ENCODE results near the gene USP12.

- TF ChIP-seq, protein P1, sequence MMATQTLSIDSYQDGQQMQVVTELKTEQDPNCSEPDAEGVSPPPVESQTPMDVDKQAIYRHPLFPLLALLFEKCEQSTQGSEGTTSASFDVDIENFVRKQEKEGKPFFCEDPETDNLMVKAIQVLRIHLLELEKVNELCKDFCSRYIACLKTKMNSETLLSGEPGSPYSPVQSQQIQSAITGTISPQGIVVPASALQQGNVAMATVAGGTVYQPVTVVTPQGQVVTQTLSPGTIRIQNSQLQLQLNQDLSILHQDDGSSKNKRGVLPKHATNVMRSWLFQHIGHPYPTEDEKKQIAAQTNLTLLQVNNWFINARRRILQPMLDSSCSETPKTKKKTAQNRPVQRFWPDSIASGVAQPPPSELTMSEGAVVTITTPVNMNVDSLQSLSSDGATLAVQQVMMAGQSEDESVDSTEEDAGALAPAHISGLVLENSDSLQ (IDR thresholded peaks at IDR 0.05): no peak
- TF ChIP-seq BHLHE40 (IDR thresholded peaks at IDR 0.05; ENCODE audit: borderline replicate concordance) (no peak), FOXA1 (IDR thresholded peaks at IDR 0.05) (no peak), FOXM1 (IDR thresholded peaks at IDR 0.05; ENCODE audit: borderline replicate concordance) (no peak), L3MBTL2 (conservative IDR thresholded peaks at IDR 0.05) (no peak), SP1 (IDR thresholded peaks at IDR 0.05) (no peak), SUZ12 (IDR thresholded peaks at IDR 0.05) (no peak), ELF4 (IDR thresholded peaks at IDR 0.05) (no peak), ARNT (IDR thresholded peaks at IDR 0.05) (no peak), NFRKB (IDR thresholded peaks at IDR 0.05) (no peak), TARDBP (IDR thresholded peaks at IDR 0.05) (no peak), FOXK2 (IDR thresholded peaks at IDR 0.05) (no peak)
Measured at GRCh38 chr13:27189192-27189591, 17.6 kb upstream of the USP12 start.

Measured in HEK293T (cell line).